K562 (cell line): ENCODE results near the gene SLC9B2. TPM values are rescaled to one million over a fixed set of nuclear protein-coding genes. Genes with fewer than 3 reads are reported as not detected.

Source experiments
- ATAC-seq: fragments of 200-7000 bp; cut with Tn5 transposase; 3 replicates; pipeline ENCODE4 v1.9.1; 2020; ENCODE audit warnings: moderate library complexity
- BruUV-seq: library from RNA; stranded (reverse); fragments of 400-500 nt; replicated peaks from 2 replicates; lab custom pipeline; 2021; lab: Mats Ljungman, UMichigan
- CTCF ChIA-PET: fragments of 300-600 bp; formaldehyde crosslinking; extraction: SDS; loops from one replicate; lab custom pipeline; 2021; ENCODE audit warnings: low intra/inter-chr PET ratio; lab: Yijun Ruan, JAX
- POLR2A ChIA-PET: fragments of 300-600, 350-650 bp; sonication (Branson Sonifier 250); formaldehyde crosslinking; extraction: SDS; loops from one replicate; lab custom pipeline; 2021; ENCODE audit warnings: antibody characterized with exemption, inconsistent platforms; lab: Yijun Ruan, JAX
- DNase-seq, 4 experiments: peaks; one replicate each; pipeline versions ENCODE4 v3.0.0 to v3.0.0-alpha.2; 2011 to 2018; ENCODE audit warnings: low spot score in 3 of 4, mixed read lengths in 3 of 4; ENCODE audit errors: extremely low read depth in 1 of 4
- FAIRE-seq: peaks from 2 replicates; lab custom pipeline; 2011; peaks lifted over from hg19 to GRCh38; lab: Jason Lieb, UNC
- H2AFZ ChIP-seq: 2 replicates; pipeline ENCODE4 v1.6.0; 2011; ENCODE audit warnings: low read depth, low read length, control low read depth, inconsistent platforms
- H3K27ac ChIP-seq: fragments of 200-600 bp; 3 replicates; pipeline ENCODE4 v1.8.0; 2011; ENCODE audit warnings: low read depth, mild to moderate bottlenecking, control low read depth, inconsistent platforms, low read length, moderate library complexity, mixed read lengths; ENCODE audit errors: extremely low read depth
- H3K27me3 ChIP-seq, 2 experiments: fragments of 300-600 bp in 1 of 2; 2 replicates in 1 of 2; 3 replicates in 1 of 2; pipeline versions ENCODE4 v1.6.0 to v1.8.0; 2011; ENCODE audit warnings: inconsistent platforms in 2 of 2, low read length in 2 of 2, mild to moderate bottlenecking in 1 of 2, mixed read lengths in 1 of 2, moderate library complexity in 1 of 2; ENCODE audit not compliant: control insufficient read depth in 2 of 2, insufficient read depth in 2 of 2
- H3K36me3 ChIP-seq: fragments of 300-600 bp; 3 replicates; pipeline ENCODE4 v1.8.0; 2011; ENCODE audit warnings: mild to moderate bottlenecking, low read length, inconsistent platforms; ENCODE audit not compliant: control insufficient read depth, insufficient read depth
- H3K4me1 ChIP-seq, 2 experiments: fragments of 200-600 bp in 1 of 2; replicated peaks in 1 of 2; 2 replicates in 1 of 2; 3 replicates in 1 of 2; pipeline versions ENCODE4 v1.5.1 to v1.8.0; 2011; ENCODE audit warnings: inconsistent platforms in 2 of 2, low read length in 2 of 2, mild to moderate bottlenecking in 1 of 2, mixed read lengths in 1 of 2, moderate library complexity in 1 of 2; ENCODE audit not compliant: control insufficient read depth in 2 of 2, insufficient read depth in 2 of 2
- H3K4me2 ChIP-seq: 2 replicates; pipeline ENCODE4 v1.6.1; 2011; ENCODE audit warnings: low read length, control low read depth, inconsistent platforms, mixed read lengths; ENCODE audit not compliant: insufficient read depth
- H3K4me3 ChIP-seq: fragments of 200-600 bp; sonication (generic), shearing (Covaris generic); 2 replicates; pipeline ENCODE4 v1.5.1; 2016; ENCODE audit warnings: control low read depth, inconsistent platforms
- H3K79me2 ChIP-seq: fragments of 200-600 bp; 3 replicates; pipeline ENCODE4 v1.8.0; 2011; ENCODE audit warnings: low read length, inconsistent platforms; ENCODE audit not compliant: control insufficient read depth, insufficient read depth
- H3K9ac ChIP-seq, 2 experiments: 2 replicates each; pipeline versions ENCODE4 v1.6.0 to v1.6.1; 2011; ENCODE audit warnings: low read depth in 2 of 2, low read length in 2 of 2, control low read depth in 1 of 2, inconsistent platforms in 1 of 2, mild to moderate bottlenecking in 1 of 2, mixed read lengths in 1 of 2; ENCODE audit not compliant: insufficient read depth in 1 of 2
- H3K9me1 ChIP-seq: one replicate; pipeline ENCODE4 v1.6.0; 2011; ENCODE audit warnings: inconsistent platforms, mild to moderate bottlenecking, low read length, moderate library complexity; ENCODE audit not compliant: control insufficient read depth, insufficient read depth
- H3K9me3 ChIP-seq: replicated peaks from 2 replicates; pipeline ENCODE4 v1.5.1; 2011; ENCODE audit warnings: low read depth, low read length, inconsistent platforms; ENCODE audit not compliant: control insufficient read depth, insufficient read depth
- H4K20me1 ChIP-seq: replicated peaks from 2 replicates; pipeline ENCODE4 v1.6.1; 2011; ENCODE audit warnings: low read length, inconsistent platforms, mixed read lengths; ENCODE audit not compliant: control insufficient read depth, insufficient read depth
- ADNP ChIP-seq: fragments of 200-800 bp; sonication (Bioruptor generic); IDR thresholded peaks from 2 replicates; pipeline ENCODE4 v1.6.1; 2016; ENCODE audit warnings: missing genetic modification characterization, missing compliant biosample characterization
- CEBPG ChIP-seq, 3 experiments: fragments of 200-800 bp in 1 of 3; sonication (Bioruptor generic) in 1 of 3; sonication (generic) in 1 of 3; formaldehyde crosslinking in 1 of 3; IDR thresholded peaks in 2 of 3; conservative IDR thresholded peaks in 1 of 3; 2 replicates each; pipeline versions ENCODE4 v1.6.1 to v1.8.0; 2016 to 2022; ENCODE audit warnings: missing compliant biosample characterization in 2 of 3, missing genetic modification characterization in 2 of 3, mild to moderate bottlenecking in 1 of 3, missing genetic modification reagents in 1 of 3
- CTCF ChIP-seq, 3 experiments: IDR thresholded peaks in 2 of 3; conservative IDR thresholded peaks in 1 of 3; 2 replicates each; pipeline ENCODE4 v1.5.1; 2011 to 2012; ENCODE audit warnings: low read length in 3 of 3, mild to moderate bottlenecking in 3 of 3, control low read depth in 2 of 3, improper control_type of control experiment in 1 of 3, inconsistent platforms in 1 of 3, low read depth in 1 of 3, mixed read lengths in 1 of 3, moderate library complexity in 1 of 3; ENCODE audit not compliant: insufficient read depth in 2 of 3
- KDM4B ChIP-seq, 2 experiments: fragments of 450-650 bp in 1 of 2; sonication (generic) in 1 of 2; IDR thresholded peaks; 2 replicates each; pipeline ENCODE4 v1.6.1; 2016 to 2017; ENCODE audit warnings: borderline replicate concordance in 2 of 2, antibody characterized with exemption in 1 of 2, low read depth in 1 of 2, mild to moderate bottlenecking in 1 of 2
- KHSRP ChIP-seq: fragments of 450-650 bp; IDR thresholded peaks from 2 replicates; pipeline ENCODE4 v1.6.1; 2017
- RAD21 ChIP-seq, 2 experiments: fragments of 250-450 bp in 1 of 2; fragments of 450-650 bp in 1 of 2; sonication (Bioruptor Pico) in 1 of 2; formaldehyde crosslinking in 1 of 2; IDR thresholded peaks in 1 of 2; conservative IDR thresholded peaks in 1 of 2; 2 replicates each; pipeline versions ENCODE4 v1.4.0 to v1.8.0; 2020 to 2022; ENCODE audit warnings: mild to moderate bottlenecking in 2 of 2, moderate library complexity in 1 of 2
- REST ChIP-seq, 2 experiments: fragments of 450-650 bp; formaldehyde crosslinking in 1 of 2; IDR thresholded peaks; 2 replicates each; pipeline versions ENCODE4 v1.4.0 to v1.6.1; 2014 to 2020; ENCODE audit warnings: mild to moderate bottlenecking in 2 of 2, borderline replicate concordance in 1 of 2, low read depth in 1 of 2
- ZNF24 ChIP-seq: fragments of 450-650 bp; IDR thresholded peaks from 2 replicates; pipeline ENCODE4 v1.6.1; 2016
- WGBS: fragments of 100-300 bp; shearing (Covaris generic); methylation state at CpG from one replicate; pipeline ENCODE4 v1.1.6; 2016; ENCODE audit warnings: low coverage, mixed read lengths; ENCODE audit not compliant: insufficient coverage; ENCODE audit errors: missing lambda C conversion rate; 5-methylcytosine and 5-hydroxymethylcytosine counted together
- in situ Hi-C: fragments of 300-500 bp; cut with MboI; formaldehyde crosslinking; loops from 4 replicates; pipeline ENCODE4 v1.15.0; 2018; ENCODE audit warnings: inconsistent platforms, mixed read lengths
- intact Hi-C: fragments of 100-400 bp; cut with micrococcal nuclease; formaldehyde crosslinking; loops from 2 replicates; pipeline ENCODE4 v1.14.2; 2022
- polyA plus RNA-seq, 8 experiments: library from polyadenylated mRNA; depleted of rRNA in 4 of 8; stranded (reverse) in 5 of 8; unstranded in 3 of 8; fragments of >200 nt; fragmentation: Nextera tagmentation in 2 of 8; fragmentation: Illumina TruSeq in 1 of 8; extraction: Ambion mirVana in 2 of 8; extraction: Trizol in 1 of 8; gene quantifications; 2 replicates each; pipeline versions ENCODE4 v1.2.1 to v1.2.3, GENCODE V29; 2011 to 2014; ENCODE audit warnings: inconsistent platforms in 1 of 8, missing spikeins in 1 of 8
- total RNA-seq, 7 experiments: library from RNA; depleted of rRNA in 6 of 7; stranded (reverse); fragments of >200 nt in 6 of 7; fragmentation: Illumina TruSeq in 2 of 7; extraction: Trizol in 2 of 7; gene quantifications; 2 replicates each; pipeline versions ENCODE4 v1.2.1 to v1.2.3, GENCODE V29; 2011 to 2021; ENCODE audit warnings: low replicate concordance in 1 of 7

SLC9B2 gene
- total and polyA plus RNA-seq, 9 of the 15 experiments (the other 6 are each of a cell fraction or from before 2014, with no cell fraction given), result 6.6 to 14.6 (median 11.4) TPM

GRCh38 chr4:103046416-103047290 is 29.9 kb downstream of the SLC9B2 start:
- FAIRE-seq, result peak; percentile 95
- 23% methylated on average over 5 of the region's 5 CpGs for WGBS
- intact Hi-C loops (loop anchor here (1.0 kb wide), 1 partner anchor 45 kb away; no protein-coding TSS in a partner anchor), in situ Hi-C loops (no loop called here)
- ChIA-PET POLR2A (no interaction called here), CTCF (interaction anchor here (0.6 to 1.6 kb wide), 2 partner anchors 45 to 271 kb away, joined by 3 to 5 read pairs; no protein-coding TSS in a partner anchor)
- no peak overlapping the region; the same call in 1 of the 2 replicates for H2AFZ ChIP-seq
- no peaks in the 10 kb centered on the region for H3K9me1 ChIP-seq
- no TSS peak for BruUV-seq
- H3K4me2 ChIP-seq, result no peak overlapping the region
- H3K27ac ChIP-seq, result no peak overlapping the region
- ATAC-seq, result peak; percentile 99
- no peaks in the 10 kb centered on the region for H3K27me3 ChIP-seq
- no peak overlapping the region for H3K4me3 ChIP-seq
- H3K9me3 ChIP-seq, result no peaks in the 10 kb centered on the region
- H3K9ac ChIP-seq, result no peak overlapping the region
- no peaks in the 10 kb centered on the region; a peak in 1 of 5 replicates for H3K4me1 ChIP-seq
- DNase-seq, result peak; percentile 55 to 71 (median 60)
- no peaks in the 10 kb centered on the region for H4K20me1 ChIP-seq
- peaks cover 5% of the 10 kb centered on the region; the same call in 1 of the 3 replicates for H3K36me3 ChIP-seq
- H3K79me2 ChIP-seq, result no peaks in the 10 kb centered on the region
- TF ChIP-seq ADNP (no peak), CTCF (IDR thresholded peaks at IDR 0.05 in 2 of 3, conservative IDR thresholded peaks at IDR 0.05 in 1 of 3; ENCODE audit: insufficient read depth in 2 of 3, low read depth in 1 of 3, low read length in 3 of 3) (peak; percentile 77 to 90 (median 82)), KDM4B (IDR thresholded peaks at IDR 0.05; ENCODE audit: borderline replicate concordance in 2 of 2, low read depth in 1 of 2) (no peak), CEBPG (CRISPR knock-in tag; IDR thresholded peaks at IDR 0.05) (no peak), CEBPG (tag; conservative IDR thresholded peaks at IDR 0.05 in 1 of 2, IDR thresholded peaks at IDR 0.05 in 1 of 2) (no peak), RAD21 (CRISPR knock-in tag; conservative IDR thresholded peaks at IDR 0.05 in 1 of 2, IDR thresholded peaks at IDR 0.05 in 1 of 2) (peak; percentile 38 to 57; a peak in 3 of 4 replicates), REST (IDR thresholded peaks at IDR 0.05; ENCODE audit: borderline replicate concordance) (peak; percentile 35; the same call in 1 of the 2 replicates), REST (CRISPR knock-in tag; IDR thresholded peaks at IDR 0.05; ENCODE audit: low read depth) (no peak), KHSRP (no peak), ZNF24 (no peak)
